Measurements from ENCODE around the gene SYNJ2. TPM values are rescaled to one million over a fixed set of nuclear protein-coding genes. Genes with fewer than 3 reads are reported as not detected.
A peak's percentile ranks its signal among the peaks of the same experiment; 100 is the strongest.
"Not testable (repeated sequence)": the region's sequence is repeated elsewhere in the genome, so short reads cannot be mapped to it uniquely, and the experiment has no call there.

SYNJ2 gene
- total and polyA plus RNA-seq, 7 donors: 2.6 to 30.2 (median 6.1) TPM

GRCh38 chr6:157943964-157944283 is 37.7 kb upstream of the SYNJ2 start:
- no peak for ATAC-seq
- Histone ChIP-seq H3K9me3 (peaks cover 3% of the 10 kb centered on the region), H3K27ac (no peak overlapping the region), H3K27me3 (ENCODE audit: insufficient read depth in 3 of 3, low read length in 2 of 3) (no peaks in the 10 kb centered on the region), H3K4me3 (no peak overlapping the region), H3K36me3 (ENCODE audit: insufficient read depth in 1 of 2, low read depth in 1 of 2) (peaks cover 4 to 73% of the 10 kb centered on the region in 2 donors), H3K4me1 (no peaks in the 10 kb centered on the region)
- WGBS, 3 donors: 94 to 96% (median 95%) methylated on average over 15 of the region's 15 CpGs
- intact Hi-C loops (cut with DNase I): no loop called here
- no peak for DNase-seq
- no peak for TF ChIP-seq CTCF (IDR thresholded peaks at IDR 0.05)

GRCh38 chr6:157944983-157945931 is 36.4 kb upstream of the SYNJ2 start:
- intact Hi-C loops (cut with DNase I): no loop called here

GRCh38 chr6:157946053-157946617 is 35.5 kb upstream of the SYNJ2 start:
- no peak for DNase-seq

More at GRCh38 chr6:157944983-157945931, 36.4 kb upstream of the SYNJ2 start:
- Histone ChIP-seq H3K4me1 (no peaks in the 10 kb centered on the region), H3K27me3 (ENCODE audit: insufficient read depth in 3 of 3, low read length in 2 of 3) (no peaks in the 10 kb centered on the region), H3K4me3 (no peak overlapping the region), H3K9me3 (peaks cover 16% of the 10 kb centered on the region), H3K36me3 (ENCODE audit: insufficient read depth in 1 of 2, low read depth in 1 of 2) (peaks cover 0 to 60% of the 10 kb centered on the region in 2 donors), H3K27ac (no peak overlapping the region)
- no peak for TF ChIP-seq CTCF (IDR thresholded peaks at IDR 0.05)
- no peak for DNase-seq
- no peak for ATAC-seq
- WGBS, 3 donors: 87 to 90% (median 89%) methylated on average over 14 of the region's 14 CpGs

GRCh38 chr6:157946865-157947532 is 34.7 kb upstream of the SYNJ2 start:
- Histone ChIP-seq H3K27me3 (ENCODE audit: insufficient read depth in 3 of 3, low read length in 2 of 3) (no peaks in the 10 kb centered on the region), H3K9me3 (peaks cover 16% of the 10 kb centered on the region), H3K27ac (no peak overlapping the region), H3K4me1 (no peaks in the 10 kb centered on the region), H3K36me3 (ENCODE audit: insufficient read depth in 1 of 2, low read depth in 1 of 2) (peaks cover 0 to 42% of the 10 kb centered on the region in 2 donors), H3K4me3 (no peak overlapping the region)
- intact Hi-C loops (cut with DNase I): no loop called here
- peak; percentile 25 for TF ChIP-seq CTCF (IDR thresholded peaks at IDR 0.05)
- DNase-seq (no peak), ATAC-seq (peak; percentile 37 to 62 (median 52))
- WGBS, 3 donors: 47 to 65% (median 52%) methylated on average over 5 of the region's 5 CpGs

More at GRCh38 chr6:157946053-157946617, 35.5 kb upstream of the SYNJ2 start:
- no peaks in the 10 kb centered on the region for H3K4me1 ChIP-seq
- peaks cover 16% of the 10 kb centered on the region for H3K9me3 ChIP-seq
- 79 to 82% (median 81%) methylated on average over 6 of the region's 6 CpGs for WGBS, 3 donors
- no peak for TF ChIP-seq CTCF (IDR thresholded peaks at IDR 0.05)
- ATAC-seq: peak in 2 of 4 donors; percentile 29 to 36
- no peaks in the 10 kb centered on the region for H3K27me3 ChIP-seq (ENCODE audit: insufficient read depth in 3 of 3, low read length in 2 of 3)
- intact Hi-C loops (cut with DNase I): no loop called here
- no peak overlapping the region for H3K27ac ChIP-seq
- H3K36me3 ChIP-seq (ENCODE audit: insufficient read depth in 1 of 2, low read depth in 1 of 2): peaks cover 0 to 51% of the 10 kb centered on the region in 2 donors
- H3K4me3 ChIP-seq: no peak overlapping the region

GRCh38 chr6:157950899-157951298 is 30.8 kb upstream of the SYNJ2 start:
- H3K27me3 ChIP-seq (ENCODE audit: insufficient read depth in 3 of 3, low read length in 2 of 3); DNase-seq; H3K4me3 ChIP-seq; H3K27ac ChIP-seq; H3K36me3 ChIP-seq (ENCODE audit: insufficient read depth in 1 of 2, low read depth in 1 of 2); ATAC-seq; intact Hi-C loops (cut with DNase I); H3K4me1 ChIP-seq: not testable (repeated sequence)
- WGBS, 3 donors: 90 to 95% (median 91%) methylated on average over 1 of the region's 1 CpG
- peaks cover 16% of the 10 kb centered on the region for H3K9me3 ChIP-seq
